HG03139 (cell line): Measurements from ENCODE around the gene NCKIPSD.

Experiments
- ATAC-seq: cut with Tn5 transposase; IDR thresholded peaks from one replicate; pipeline ENCODE4 v1.9.1; 2021; ENCODE audit not compliant: unreplicated experiment

Gene NCKIPSD

DNA sequence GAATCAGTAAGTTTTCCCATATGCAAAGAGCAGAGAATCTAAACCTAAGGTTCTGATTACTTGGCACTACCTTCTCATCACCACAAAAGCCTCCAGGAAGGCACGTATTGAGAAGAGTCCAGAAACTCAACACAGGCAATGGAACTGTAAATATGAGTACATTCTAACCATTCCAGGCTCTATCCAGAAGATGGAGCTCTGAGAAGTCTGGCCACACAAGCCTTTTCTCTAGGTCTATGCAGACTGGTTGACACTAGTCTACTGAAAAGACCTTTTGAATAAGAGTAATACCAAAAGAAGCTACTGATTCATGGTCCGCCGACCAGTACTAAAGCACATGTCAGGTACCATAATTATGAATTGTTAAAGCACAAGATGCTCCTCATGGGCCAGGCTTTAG is 12.2 kb upstream of the NCKIPSD start:
- ATAC-seq = no peak

- no peak for ATAC-seq
Measured at GRCh38 chr3:48696601-48697000, 10.9 kb upstream of the NCKIPSD start.

GRCh38 chr3:48696156-48696555 is 10.4 kb upstream of the NCKIPSD start:
- no peak for ATAC-seq

GRCh38 chr3:48695393-48695753 is 9.7 kb upstream of the NCKIPSD start:
- ATAC-seq = no peak

DNA sequence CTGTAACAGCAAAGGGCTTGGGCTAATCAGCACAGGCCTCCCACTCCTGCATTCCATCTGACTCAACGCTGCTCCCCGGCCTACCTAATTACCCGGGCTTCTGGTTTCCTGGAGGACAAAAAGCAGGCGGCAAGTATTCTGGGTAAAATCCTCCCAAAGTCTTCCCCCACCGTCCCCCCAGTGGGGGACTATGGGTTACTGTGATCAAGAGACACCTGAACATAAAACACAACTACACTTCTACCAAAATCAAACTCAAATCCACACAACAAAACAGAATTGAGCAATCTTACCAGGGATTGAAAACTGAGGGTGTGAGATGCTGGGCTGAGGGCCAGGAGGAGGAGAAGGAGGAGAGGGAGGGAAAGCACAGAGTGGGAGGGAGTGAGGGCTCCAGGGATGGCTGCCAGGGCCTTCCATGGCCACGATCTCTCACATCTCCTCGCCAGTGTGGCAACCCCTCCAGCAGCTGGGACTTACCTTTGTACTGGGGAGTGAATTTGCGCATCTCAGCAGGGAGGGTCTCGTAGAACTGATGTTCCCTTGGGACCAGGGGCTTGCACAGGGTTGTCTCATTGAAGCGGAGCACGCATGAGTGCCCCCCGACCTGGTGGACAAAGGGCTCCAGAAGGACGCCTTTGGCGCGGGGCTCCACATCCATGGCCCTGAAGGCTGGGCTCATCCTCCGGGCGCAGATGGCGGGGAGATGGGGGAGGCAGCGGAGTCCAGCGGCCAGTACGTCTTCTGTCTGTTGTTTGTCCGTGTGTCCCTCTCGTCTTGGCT is 9.1 kb upstream of the NCKIPSD start:
- ATAC-seq = no peak

DNA sequence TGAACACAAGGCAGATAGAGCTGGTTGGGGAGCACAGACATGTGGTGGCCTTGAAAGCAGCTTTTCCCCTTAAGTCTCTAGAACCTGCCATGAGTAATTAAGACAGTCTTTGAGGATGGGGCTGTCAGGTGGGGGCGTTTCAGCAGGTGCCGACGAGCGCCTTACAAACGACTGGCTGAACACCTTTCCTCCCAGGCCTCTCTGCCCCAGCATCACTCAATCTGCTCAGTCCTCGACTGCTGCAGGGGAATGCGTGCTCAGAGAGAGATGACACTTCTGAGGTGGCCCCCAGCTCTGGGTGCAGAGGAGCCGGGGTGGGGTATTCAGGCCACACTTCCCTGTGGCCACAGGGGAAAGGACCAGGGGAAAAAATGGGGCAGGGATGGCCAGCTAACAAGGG is 8.1 kb upstream of the NCKIPSD start:
- no peak for ATAC-seq

DNA sequence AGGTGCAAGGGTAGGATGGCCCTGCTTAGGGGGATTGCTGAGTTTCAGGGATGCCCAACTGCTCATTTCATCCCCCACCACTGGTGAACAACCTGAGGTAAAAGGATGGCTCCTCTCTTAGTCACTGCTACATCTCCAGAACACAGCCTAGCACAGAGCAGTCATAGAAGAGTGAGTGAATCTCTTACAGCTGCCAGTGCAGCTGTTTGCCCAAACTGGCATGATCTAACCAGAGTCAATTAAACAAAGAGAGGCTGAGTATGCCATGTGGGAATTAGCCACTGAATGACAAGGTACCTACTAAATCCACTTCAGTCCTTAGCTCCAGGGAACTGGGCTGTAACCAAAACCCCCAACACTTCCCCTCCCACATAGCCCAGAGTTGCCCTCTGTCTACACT is 6.8 kb upstream of the NCKIPSD start:
- ATAC-seq = no peak

GRCh38 chr3:48690846-48691458 is 5.2 kb upstream of the NCKIPSD start:
- no peak for ATAC-seq

DNA sequence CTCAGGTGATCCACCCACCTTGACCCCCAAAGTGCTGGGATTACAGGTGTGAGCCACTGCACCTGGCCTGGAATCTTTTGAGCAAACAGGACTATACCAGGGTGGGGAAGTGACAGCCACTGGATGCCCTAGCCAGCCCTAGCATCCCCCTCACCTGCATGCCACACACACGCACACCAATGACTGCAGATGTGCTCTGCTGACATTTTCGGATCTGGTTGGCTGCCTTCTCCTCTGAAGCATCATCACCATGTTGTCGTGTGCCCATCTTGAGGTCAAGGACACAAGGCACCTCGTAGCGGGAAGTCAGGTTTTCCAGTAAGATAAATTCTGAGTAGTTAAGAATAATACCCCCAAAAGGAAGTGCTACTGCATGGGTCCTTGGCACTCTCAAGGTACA is 3.7 kb upstream of the NCKIPSD start:
- ATAC-seq = no peak

- no peak for ATAC-seq
Measured at GRCh38 chr3:48688737-48689075, 3.0 kb upstream of the NCKIPSD start.

- no peak for ATAC-seq
Measured at GRCh38 chr3:48688032-48688736, 2.5 kb upstream of the NCKIPSD start.

GRCh38 chr3:48687220-48687678 is 1.5 kb upstream of the NCKIPSD start:
- no peak for ATAC-seq

DNA sequence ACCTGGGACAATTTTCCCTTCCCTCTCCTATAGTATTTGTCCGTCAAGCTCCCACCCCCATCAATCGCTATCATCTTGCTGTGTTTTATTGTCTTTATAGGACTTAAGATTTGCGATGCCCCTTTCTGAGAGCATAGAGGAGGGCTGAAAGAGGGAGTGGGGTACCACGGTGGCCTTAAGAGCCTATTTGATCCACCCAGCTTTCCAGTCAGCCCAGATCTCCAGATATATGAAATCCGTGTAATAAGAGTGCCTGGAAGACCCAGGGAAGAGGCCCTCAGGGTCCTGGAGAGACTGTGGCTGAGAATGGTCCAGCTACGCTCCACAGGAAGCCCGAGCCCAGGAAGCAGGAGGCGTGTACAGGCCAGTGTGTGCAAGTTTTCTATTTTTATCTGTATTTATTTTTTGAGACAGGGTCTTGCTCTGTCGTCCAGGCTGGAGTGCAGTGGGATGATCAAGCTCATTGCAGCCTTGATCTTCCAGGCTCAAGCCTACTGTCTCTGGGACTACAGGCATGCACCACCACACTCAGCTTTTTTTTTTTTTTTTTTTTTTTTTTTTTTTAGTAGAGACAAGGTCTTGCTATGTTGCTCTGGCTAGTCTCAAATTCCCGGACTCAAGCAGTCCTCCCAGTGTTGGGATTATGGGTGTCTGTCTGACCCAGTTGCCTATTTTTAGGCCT is 964 bp upstream of the NCKIPSD start:
- no peak for ATAC-seq

- no peak for ATAC-seq
Measured at GRCh38 chr3:48685293-48685602, 467 bp downstream of the NCKIPSD start.

DNA sequence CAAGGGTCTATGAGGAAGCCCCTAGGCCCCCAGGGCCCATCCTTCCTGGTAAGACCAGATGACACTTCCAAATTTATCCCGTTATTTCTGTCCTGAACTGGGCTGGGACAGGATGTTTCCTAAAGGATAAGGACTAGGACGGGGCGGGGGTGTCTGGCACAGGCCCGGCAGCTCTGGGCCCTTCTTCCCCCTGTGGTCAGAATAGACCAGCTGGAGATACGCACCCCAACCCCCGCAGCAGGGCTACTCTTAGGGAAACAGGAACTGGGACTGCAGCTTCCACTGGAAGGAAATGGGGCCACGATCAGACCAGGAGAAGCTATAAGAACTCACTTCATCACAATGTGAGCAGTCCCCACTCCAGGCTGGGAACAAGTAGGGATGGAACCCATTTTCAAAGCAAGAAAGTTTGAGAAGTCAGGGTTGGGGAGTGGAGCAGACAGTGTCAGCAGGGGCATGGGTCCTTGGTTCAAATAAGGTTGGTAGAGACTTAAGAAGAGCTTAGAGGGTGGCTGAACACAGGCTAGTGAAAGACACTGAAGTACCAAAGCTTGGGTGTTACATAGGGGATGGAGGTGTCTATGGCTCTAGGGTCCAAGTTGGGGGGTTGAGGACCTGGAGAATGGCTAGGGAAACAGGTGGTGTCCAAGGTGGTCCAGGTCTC is 1.1 kb downstream of the NCKIPSD start:
- ATAC-seq = no peak

DNA sequence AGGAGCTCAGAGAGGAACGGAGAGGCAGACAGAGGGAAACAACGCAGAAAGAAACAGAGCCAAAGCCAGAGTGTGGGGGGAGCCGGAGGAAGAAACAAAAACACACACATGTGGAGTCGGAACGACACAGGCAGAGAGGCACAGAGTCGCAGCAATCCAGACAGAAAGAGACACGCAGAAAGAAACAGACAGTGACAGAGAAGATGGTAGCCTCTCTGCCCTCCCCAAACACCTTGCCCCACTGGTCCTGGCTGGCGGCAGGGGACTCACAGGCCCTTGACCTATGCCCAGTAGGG is 1.7 kb downstream of the NCKIPSD start:
- no peak for ATAC-seq

DNA sequence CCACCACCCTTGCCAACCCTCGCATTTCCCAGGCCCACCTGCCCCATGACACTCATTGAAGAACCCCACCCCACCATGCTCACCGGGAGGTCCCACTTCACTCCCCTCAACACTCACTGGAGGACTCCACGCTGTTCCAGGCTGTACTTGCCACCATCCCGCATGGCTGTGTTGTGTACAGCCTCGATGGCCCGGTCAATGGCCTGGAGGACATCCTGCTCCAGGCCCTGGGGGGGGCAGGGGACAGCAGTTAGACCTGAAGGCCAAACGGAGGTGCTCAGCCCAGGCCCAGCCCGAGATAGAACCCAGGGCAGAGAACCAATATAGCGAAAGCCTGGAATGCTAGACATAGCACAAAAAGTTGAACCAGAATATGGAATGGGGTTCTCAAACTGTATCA is 2.9 kb downstream of the NCKIPSD start:
- ATAC-seq = no peak

GRCh38 chr3:48681974-48682610 is 3.6 kb downstream of the NCKIPSD start:
- no peak for ATAC-seq

GRCh38 chr3:48681541-48681880 is 4.2 kb downstream of the NCKIPSD start:
- no peak for ATAC-seq

GRCh38 chr3:48680811-48681540 is 4.7 kb downstream of the NCKIPSD start:
- ATAC-seq = no peak
